GM18951 (cell line): ENCODE results near the gene RBM18.

Experiments used
- POLR2A ChIP-seq: IDR thresholded peaks from 4 replicates; pipeline ENCODE4 v1.6.1; 2011; ENCODE audit warnings: mild to moderate bottlenecking; ENCODE audit not compliant: insufficient read length, insufficient read depth; ENCODE audit errors: extremely low read depth
- in situ Hi-C: fragments of 300-500 bp; cut with MboI; formaldehyde crosslinking; loops from one replicate; pipeline ENCODE4 v1.12.0; 2022; ENCODE audit warnings: low sequenced_read_pairs, mixed read lengths, inconsistent platforms; ENCODE audit not compliant: unreplicated experiment

Gene RBM18

DNA sequence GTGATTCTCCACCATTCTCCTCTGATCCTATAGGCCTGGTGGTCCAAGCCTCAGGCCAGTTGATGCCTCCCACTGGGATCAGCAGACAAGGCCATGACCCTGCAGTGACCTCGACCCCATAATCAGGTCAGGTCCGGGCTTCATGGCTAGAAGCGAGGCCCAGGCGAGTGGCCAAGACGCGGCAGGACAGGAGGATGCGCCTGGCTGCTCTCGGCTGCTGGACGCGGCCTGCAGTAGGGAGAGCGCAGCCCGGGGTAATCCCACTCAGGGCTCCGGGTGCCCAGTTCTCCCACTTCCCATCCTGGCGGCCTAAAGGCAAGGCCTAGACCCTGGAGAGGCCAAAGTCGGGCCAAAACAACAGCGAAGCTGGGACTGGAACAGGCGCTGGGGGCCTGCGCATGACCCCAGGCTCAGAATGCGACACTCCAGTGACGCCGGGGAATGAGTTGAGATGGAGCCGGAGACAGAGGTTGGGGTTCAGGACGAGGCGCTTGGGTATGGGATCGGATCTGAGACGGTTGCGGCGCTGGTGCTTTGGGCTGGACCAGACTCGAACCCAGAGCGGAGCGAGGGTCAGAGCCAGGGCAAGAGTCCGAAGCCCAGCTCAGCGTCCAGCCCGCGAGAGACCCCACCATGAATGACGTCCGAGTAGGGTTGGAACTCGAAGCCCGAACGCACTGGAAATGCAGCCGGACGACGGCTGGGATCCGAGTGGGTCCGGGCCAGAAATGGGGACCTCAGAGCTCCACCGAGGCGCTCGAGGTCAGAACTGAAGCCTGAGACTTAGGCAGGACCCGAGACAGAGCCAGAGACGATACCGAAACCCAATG is 39.1 kb downstream of the RBM18 start:
- in situ Hi-C loops, result no loop called here
- TF ChIP-seq POLR2A, result no peak

DNA sequence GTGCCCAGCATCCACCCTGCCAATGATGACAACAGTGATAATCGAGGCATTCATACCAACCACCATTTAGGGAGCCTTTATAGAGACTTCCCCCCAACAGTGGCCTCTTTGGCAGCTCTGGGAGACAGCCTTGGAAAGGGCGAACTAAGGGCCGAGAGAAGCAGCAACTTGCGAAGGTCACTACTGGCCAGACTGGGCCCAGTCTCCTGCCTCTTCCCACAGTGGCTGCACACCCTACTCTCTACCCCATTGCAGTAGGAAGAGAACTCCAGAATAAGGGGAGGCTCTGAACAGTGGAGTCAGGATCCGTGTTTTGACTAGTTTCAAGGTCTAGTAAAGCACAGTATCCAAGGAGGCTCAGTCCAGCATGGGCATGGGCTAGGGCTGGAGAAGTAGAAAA is 41.2 kb downstream of the RBM18 start:
- no peak for TF ChIP-seq POLR2A
- in situ Hi-C loops, result no loop called here

DNA sequence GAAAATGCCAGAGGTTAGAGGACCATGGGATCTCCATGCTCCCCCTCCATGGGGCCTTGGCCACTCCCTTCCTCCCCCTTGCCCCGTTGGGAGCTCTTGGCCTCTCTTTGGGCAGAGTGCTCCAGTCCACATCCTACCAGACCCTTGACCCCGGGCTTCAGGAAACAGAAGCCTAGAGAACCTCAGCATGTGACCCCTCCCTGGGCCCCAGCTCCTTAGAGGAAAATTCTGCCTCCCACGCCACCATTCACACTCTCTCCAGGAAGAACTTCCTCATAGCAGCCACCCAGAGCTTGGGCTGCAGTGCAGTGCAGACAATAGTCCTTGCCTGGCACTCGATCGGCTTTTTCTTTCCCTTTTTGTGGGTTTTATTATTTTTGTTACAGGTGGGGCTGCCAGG is 41.8 kb downstream of the RBM18 start:
- TF ChIP-seq POLR2A, result no peak
- in situ Hi-C loops, result no loop called here

DNA sequence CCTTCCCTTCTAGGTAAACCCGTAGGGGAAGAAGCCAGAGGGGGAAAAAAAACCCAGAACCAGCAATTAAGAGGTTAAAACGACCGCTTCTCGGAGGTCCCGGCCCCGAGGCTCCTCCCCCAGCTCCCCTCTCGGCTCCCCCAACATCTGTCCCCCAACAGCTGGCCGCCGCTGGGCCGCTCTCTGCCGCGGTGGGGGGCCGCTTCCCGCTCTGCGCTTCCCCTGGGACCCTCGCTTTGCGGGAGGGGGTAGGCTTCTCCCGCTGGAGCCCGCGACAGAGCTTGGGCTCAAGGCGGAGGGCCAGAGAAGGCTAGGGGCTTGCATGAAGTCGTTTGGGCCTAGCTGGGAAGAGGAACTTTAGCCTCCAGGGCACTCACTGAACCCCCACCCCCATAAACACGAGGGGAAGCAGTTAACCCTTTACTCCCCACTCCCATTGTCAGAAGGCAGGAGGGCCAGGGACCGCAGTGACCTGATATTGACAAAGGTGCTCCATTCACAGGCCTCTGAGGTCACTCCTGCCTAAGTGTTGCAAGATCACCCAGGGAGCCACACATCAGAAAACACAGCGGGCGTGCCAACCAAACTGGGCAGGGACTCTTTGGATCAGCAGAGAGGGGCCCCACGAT is 43.3 kb downstream of the RBM18 start:
- in situ Hi-C loops, result no loop called here
- TF ChIP-seq POLR2A, result no peak

DNA sequence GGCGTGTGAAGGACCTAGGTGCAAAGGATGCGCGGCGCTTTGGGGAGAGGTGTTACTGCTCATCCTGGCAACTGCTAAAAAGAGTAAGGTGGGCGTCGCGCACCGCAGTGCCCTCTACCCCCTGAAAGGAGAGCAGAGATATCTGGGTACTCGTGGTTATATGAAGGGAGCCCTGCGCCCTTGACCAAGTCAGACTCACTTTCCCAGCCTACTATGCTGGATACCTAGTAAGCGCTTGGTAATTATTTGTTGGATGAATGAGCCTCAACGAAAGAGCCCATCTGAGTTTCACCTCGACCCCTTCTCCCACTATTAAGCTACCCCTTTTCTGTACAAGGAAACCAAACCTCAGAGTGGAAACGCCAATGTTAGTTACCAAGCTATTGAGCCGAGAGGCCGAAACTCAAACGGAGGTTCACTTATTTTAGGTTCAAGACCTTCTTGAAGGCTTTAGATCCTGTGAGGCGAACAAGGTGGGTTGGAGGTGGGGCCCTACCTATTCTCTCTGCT is 43.9 kb downstream of the RBM18 start:
- no peak for TF ChIP-seq POLR2A
- in situ Hi-C loops, result no loop called here

DNA sequence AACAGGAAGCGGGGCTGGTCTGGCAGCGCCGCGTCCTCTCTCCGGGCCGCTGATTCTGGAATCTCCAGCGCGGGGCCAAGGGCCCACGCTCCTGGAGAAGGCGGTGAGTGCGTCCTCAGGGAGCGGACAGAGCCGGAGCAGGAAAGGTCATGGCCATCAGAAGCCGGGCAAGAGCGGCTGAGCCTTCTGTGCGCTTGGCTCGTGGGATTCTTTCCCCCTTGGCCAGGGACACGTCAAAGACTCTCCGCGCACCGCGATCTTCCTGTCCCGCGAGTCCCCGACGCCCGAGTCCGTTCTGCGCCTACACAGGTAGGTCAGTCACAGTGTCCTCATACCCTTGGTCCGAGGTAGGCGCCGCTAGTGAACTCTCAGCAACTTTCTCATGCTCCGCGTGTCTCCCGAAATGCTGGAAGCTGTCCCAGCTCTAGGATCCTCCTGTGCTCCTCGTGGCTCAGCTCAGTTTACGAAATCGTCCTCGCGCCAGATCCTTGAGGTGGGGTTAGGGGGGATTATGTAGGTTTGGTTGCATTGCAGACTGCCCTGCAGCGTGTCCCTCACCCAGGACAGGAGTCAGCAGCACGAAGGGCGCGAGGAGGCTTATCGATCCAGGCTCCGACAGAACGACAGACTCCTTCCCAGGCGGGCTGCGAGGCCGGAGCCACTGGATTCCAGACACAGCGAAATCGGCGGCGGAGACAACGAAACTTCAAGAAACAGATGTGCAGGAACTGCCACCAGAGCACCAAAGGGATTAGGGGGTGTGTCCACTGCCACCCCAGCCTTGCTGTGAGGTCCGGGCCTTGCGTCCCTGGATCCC is 44.6 kb downstream of the RBM18 start:
- in situ Hi-C loops, result no loop called here
- no peak for TF ChIP-seq POLR2A

DNA sequence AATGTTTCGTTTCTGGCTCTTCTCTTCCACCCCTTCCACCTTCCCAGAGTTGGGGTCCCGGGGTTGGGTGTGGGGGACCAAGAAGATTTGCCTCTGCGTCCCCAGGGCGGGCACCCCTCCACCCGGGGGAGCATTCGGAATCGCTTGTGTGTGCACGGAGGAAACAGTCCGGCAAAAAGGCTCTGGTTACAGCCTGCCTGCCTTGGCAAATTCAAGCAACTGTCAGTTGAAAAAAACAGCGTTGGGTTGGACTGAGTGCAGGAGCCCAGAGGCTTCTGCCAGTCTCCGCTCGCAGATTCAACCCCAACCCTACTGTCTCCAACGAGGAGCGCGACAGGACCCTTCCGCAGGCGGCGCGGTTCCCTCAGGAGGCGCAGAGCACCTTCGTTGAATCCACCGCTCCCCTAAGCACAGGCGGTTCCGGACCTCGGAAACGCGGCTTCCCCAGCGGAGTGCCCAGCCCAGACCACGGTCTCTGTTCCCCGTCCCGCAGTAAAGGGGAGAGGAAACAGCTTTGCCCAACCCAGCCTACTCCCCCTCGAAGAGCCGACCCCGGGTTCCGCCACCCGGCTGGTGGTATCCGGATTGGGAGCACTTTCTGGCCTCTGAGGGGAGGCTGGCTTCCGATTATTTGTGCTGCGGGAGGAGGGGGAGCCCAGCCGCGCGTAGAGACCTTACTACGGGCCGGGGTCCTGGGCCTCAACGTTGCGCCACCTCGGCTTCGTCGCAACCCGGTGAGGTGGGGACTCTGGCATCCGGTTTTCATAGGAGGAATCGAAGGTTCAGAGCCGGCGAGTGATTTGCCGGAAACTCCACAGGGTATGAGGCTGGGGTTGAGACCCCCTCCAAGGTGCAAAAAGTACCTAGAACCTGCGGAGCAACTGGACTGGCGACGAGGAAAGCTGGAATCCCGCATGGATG is 45.4 kb downstream of the RBM18 start:
- in situ Hi-C loops, result no loop called here

DNA sequence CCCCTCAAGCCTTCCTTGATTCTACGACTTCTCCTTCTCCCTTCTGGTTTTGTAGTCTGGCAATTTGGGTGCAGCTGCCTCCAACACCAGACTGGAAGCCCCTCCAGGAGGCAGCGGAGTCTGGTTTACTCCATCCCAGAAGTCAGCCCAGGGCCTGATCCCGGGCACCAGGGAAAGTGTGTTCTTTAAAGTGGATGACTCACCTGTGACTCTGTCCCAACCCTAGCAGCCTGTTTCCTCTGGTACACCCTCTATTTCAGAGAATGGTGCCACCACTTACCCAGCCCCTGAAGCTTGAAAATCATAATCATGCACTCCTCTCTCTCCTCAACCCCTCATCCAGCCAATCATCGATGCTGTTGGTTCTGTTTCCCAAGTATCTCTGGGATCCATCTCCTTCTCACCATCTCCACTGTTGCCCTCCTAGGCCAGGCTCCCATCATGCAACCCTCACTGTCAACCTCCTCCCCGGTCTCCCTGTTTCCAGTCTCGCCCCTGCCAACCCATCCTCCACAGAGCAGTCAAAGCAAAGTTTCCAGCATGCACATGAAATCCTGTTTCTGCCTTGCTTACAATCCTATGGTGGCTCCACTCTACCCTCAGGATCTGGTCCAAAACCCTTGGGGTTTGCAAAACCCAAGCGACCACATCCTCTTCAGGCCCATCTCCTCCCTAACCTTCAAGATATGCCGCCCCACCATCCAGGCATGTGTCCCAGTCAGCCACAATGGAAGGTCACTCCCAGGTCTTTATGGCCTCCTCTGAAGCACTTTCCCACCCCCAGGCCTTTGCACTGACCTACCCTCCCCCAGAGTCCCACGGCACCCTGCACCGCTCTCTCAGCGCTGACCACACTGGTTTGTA is 46.3 kb downstream of the RBM18 start:
- no peak for TF ChIP-seq POLR2A
- in situ Hi-C loops, result no loop called here

More for the DNA sequence above, 45.4 kb downstream of the RBM18 start:
- TF ChIP-seq POLR2A, result no peak

DNA sequence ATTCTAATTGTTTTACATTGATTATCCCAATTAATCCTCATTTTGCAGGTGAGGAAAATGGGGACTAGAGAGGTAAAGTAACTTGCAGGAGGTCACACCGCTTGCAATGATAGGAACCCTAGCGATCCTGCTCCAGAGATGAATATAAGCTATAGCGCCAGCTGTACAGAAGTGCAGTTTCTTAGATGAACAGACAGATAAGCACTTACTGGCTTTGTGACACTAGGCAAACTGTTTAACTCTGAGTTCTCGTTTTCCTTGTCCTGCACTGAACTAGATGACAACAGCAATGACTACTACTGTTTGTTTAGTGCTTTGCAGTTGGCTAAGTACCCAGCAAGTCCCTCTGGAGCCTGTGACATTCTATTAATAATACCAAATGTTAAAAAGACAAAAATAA is 47.0 kb downstream of the RBM18 start:
- TF ChIP-seq POLR2A, result no peak
- in situ Hi-C loops, result no loop called here

DNA sequence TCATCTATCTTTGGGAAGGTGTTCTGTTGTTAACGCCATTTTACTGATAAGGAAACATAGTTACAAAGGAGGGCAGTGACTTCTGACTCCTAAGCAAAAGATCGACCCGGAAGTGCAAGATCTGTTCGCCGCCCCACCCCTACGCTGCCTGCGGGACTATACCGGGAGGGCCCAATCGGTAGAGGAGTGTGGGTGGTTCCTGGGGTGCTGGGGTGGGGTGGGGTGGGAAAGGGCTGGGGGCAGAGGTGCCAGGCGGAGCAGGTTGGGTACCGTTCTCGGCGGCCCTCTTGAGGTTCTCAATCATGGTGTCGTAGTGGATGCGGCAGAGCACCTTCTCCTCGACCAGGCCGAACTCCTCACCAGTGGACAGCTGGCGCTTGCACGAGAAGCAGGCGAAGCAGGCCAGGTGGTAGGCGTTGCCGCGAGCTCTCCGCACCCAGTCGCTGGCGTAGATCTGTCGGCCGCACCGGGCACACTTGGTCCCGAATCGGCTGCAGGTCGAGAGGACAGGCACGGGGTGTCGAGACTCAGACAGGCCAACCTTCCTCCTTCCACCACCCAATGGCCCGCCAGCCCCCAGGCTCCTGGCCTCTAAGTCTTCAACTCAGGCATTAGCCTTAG is 47.7 kb downstream of the RBM18 start:
- in situ Hi-C loops, result no loop called here
- no peak for TF ChIP-seq POLR2A

DNA sequence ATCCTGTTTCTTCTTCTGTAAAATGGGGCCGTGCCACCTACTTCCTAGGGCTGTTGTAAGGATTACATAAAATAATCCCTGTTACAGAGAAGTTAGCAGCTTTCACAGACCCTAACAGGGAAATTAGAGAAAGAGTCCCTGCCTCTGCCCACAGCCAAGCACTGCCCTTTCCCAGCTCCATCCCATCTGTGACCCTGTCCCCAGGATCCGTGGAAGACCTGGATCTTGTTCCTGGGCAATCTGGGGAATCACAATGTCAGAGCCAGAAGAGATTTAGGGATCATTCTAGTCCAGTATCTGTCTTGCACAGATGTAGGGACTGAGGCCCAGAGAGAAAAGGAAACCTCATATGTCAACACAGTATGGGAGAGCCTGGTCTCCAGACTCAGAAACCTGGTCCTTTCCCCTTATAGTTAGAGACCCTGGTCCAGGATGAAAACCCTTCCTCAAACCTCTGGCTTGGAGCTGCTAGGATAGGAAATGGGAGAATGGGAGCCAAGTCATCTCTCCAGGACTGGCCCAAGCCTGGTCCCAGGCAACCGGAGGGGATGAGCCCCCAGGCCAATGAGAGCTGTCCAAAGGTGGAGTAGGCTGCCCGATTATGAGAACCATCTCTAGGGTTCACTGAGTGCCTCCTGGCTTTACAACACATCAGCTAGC is 48.4 kb downstream of the RBM18 start:
- in situ Hi-C loops, result no loop called here
- no peak for TF ChIP-seq POLR2A
